HG03354 (cell line): Measurements from ENCODE around the gene KIR3DL1.
"Not testable (repeated sequence)": the region's sequence is repeated elsewhere in the genome, so short reads cannot be mapped to it uniquely, and the experiment has no call there.

ENCODE experiments used
- ATAC-seq: cut with Tn5 transposase; IDR thresholded peaks from one replicate; pipeline ENCODE4 v1.9.1; 2021; ENCODE audit warnings: mild to moderate bottlenecking; ENCODE audit not compliant: unreplicated experiment, poor library complexity, severe bottlenecking

Gene KIR3DL1

DNA sequence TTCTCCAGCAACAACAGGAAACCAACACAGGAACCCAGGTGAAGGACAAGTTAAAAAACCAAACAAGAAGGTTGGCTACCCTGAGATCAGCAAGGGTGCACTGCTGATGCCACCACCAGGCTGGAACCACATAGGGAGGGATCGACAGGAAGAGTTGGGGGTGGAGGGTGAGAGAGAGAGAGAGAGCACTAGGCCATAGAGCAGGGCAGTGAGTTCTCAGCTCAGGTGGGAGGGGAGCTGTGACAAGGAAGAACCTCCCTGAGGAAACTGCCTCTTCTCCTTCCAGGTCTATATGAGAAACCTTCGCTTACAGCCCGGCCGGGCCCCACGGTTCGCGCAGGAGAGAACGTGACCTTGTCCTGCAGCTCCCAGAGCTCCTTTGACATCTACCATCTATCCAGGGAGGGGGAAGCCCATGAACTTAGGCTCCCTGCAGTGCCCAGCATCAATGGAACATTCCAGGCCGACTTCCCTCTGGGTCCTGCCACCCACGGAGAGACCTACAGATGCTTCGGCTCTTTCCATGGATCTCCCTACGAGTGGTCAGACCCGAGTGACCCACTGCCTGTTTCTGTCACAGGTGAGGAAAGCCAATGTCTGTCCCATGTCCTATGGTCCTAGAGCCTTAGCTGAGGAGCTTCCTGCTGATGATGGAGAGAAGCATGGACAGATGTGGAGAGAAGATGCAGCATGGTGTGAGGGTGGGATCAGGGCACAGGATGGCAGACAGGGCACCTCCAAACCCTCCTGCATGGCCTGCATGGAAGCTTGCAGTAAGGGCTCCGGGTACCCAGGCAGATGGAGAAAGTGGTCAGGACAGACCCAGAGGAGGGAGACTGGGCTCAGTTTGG lies 10.4 kb upstream of the KIR3DL1 start:
- no peak for ATAC-seq

GRCh38 chr19:54806516-54806838 lies 9.8 kb upstream of the KIR3DL1 start:
- ATAC-seq, result no peak

DNA sequence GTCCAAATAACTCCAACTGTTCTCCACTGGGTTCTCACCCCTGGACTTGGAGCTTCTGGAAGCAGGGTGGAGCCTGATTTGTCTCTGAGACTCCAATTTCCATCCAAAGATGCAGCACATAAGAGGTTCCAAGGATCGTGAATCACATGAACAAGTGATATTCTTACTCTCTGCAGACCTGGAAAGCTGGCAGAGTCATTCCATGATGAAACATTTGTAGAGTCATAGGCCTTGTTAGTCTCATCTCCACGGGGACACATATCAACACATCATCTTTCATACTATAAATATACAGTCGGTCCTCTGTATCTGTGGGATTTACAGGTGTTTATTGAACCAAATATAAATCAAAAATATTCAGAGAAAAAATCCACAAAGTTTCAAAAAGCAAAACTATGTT lies 1.7 kb upstream of the KIR3DL1 start:
- ATAC-seq, result not testable (repeated sequence)

- ATAC-seq, result no peak
These were observed 1.6 kb downstream of the KIR3DL1 start for GRCh38 chr19:54817670-54818536.

- not testable (repeated sequence) for ATAC-seq
These were observed 8.1 kb downstream of the KIR3DL1 start for GRCh38 chr19:54824416-54824815.

DNA sequence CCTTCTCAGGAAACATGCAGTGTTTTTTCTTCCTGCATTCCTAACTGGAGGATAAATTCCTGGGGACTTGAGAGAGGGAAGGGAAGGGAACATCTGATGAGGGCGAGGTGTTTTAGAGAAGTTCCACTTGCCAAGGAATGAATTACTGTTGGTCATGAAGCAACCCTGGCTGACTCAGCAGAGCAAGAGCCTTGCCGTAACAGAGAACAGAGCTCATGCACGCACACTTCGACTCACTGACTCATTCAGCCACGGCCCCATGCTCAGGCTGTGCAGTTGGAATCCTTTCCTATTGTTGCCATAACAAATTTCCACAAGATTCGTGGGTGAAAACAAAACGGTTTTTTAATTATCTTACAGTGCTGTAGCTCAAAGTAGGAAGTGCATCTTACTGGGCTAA lies 9.1 kb downstream of the KIR3DL1 start:
- not testable (repeated sequence) for ATAC-seq

DNA sequence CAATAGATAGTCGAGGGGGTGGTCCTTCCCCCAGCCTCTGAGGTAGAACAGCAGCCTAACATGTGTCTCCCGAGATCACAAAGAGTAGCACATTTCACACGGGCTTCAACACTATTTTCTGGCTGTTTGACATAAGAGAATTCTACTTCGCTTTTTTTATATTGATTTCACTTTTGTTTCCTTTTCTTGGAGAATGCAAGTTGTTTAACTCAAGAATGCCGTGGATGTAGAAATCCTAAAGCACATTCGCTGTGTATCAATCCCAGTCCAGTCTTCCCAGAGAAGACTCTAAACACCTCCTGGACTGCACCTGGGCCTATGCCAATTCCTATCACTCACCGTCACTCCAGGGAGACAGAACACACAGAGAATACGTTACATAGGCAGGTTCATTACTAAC lies 11.8 kb downstream of the KIR3DL1 start:
- not testable (repeated sequence) for ATAC-seq

GRCh38 chr19:54832496-54832895 lies 16.2 kb downstream of the KIR3DL1 start, which contains the start of gene KIR2DS4:
Gene KIR2DS4 (plus strand): TSS chr19:54832676.
- not testable (repeated sequence) for ATAC-seq

- not testable (repeated sequence) for ATAC-seq
These were observed 18.9 kb downstream of the KIR3DL1 start for GRCh38 chr19:54835126-54835525.

GRCh38 chr19:54837522-54837921 lies 21.3 kb downstream of the KIR3DL1 start:
- not testable (repeated sequence) for ATAC-seq

GRCh38 chr19:54843171-54843570 lies 26.9 kb downstream of the KIR3DL1 start:
- not testable (repeated sequence) for ATAC-seq

- not testable (repeated sequence) for ATAC-seq
These were observed 33.9 kb downstream of the KIR3DL1 start, which contains the start of gene KIR3DL2 for GRCh38 chr19:54850061-54850640. Gene KIR3DL2 (plus strand): TSS chr19:54850443. CDS start chr19:54850476, 33 bp downstream.

GRCh38 chr19:54850930-54851329 lies 34.7 kb downstream of the KIR3DL1 start:
- ATAC-seq, result no peak

GRCh38 chr19:54851353-54851752 lies 35.1 kb downstream of the KIR3DL1 start:
- ATAC-seq, result no peak

DNA sequence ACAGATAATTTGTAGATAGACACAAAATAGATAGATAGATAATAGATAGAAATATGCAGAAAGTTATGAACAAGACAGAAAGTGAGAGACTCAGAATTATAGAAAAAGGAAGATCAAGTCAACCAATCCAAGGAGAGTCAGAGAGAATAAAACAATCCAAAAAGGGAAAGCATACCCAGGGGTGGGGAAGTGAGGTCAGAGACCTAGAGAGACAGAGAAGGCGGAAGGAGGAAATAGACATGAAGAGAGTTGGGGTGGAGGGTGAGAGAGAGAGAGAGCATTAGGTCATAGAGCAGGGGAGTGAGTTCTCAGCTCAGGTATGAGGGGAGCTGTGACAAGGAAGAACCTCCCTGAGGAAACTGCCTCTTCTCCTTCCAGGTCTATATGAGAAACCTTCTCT lies 39.0 kb downstream of the KIR3DL1 start:
- ATAC-seq, result not testable (repeated sequence)

GRCh38 chr19:54858476-54858875 lies 42.2 kb downstream of the KIR3DL1 start:
- ATAC-seq, result not testable (repeated sequence)

GRCh38 chr19:54859421-54859820 lies 43.2 kb downstream of the KIR3DL1 start:
- not testable (repeated sequence) for ATAC-seq

DNA sequence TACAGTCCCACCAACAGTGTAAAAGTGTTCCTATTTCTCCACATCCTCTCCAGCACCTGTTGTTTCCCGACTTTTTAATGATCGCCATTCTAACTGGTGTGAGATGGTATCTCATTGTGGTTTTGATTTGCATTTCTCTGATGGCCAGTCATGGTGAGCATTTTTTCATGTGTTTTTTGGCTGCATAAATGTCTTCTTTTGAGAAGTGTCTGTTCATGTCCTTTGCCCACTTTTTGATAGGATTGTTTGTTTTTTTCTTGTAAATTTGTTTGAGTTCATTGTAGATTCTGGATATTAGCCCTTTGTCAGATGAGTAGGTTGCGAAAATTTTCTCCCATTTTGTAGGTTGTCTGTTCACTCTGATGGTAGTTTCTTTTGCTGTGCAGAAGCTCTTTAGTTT lies 47.2 kb downstream of the KIR3DL1 start:
- ATAC-seq, result not testable (repeated sequence)

DNA sequence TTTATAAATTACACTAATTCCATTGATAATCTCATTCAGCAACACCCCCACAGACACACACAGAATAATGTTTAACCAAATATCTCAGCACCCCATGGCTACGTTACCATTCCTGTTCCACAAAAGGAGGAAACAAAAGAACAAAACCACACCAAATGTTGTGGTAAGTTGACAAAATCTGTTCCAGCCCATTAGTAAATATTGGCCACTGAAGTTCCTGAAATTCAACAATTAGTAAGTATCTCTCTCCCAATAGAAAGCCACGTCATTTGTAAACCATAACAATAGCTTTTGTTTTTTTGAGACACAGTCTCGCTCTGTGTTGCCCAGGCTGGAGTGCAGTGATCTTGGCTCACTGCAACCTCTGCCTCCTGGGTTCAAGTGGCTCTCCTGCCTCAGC lies 55.4 kb downstream of the KIR3DL1 start:
- no peak for ATAC-seq

DNA sequence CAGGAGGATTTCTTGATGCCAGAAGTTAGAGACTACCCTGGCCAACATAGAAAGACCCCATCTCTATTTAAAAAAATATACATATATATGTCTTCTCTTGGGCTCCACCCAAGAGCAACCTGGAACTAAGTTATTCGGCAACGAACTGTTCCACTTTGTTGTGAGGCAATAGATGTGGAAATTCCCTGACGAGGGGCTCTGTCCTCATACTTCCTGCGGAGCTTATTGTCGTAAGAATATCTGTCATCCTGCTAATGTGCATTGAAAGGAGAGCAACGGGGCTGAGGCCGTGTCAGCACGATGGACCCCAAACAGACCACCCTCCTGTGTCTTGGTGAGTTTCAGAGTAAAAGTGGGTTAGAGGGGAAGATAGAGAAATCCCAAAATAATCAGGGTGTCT lies 57.7 kb downstream of the KIR3DL1 start, which contains the start of gene FCAR:
TSS of gene FCAR (plus strand) at position 246 of the 400 bp plus-strand sequence. CDS start at position 301, 55 bp downstream.
- ATAC-seq, result no peak
